NCI-H146 treated with DMSO at 0.1 percent for 48 hours (cell line): ENCODE measurements around the gene STAT2.
"Not testable (repeated sequence)": the region's sequence is repeated elsewhere in the genome, so short reads cannot be mapped to it uniquely, and the experiment has no call there.

Experiments used
- DNase-seq: peaks from one replicate; lab custom pipeline; 2025; ENCODE audit not compliant: unreplicated experiment; lab: John Stamatoyannopoulos, UW

STAT2 gene

GRCh38 chr12:56332512-56333196 lies 27.3 kb downstream of the STAT2 start:
- no peak for DNase-seq

GRCh38 chr12:56330936-56331490 lies 28.9 kb downstream of the STAT2 start:
- DNase-seq, result no peak

- DNase-seq, result no peak
These were observed 33.4 kb downstream of the STAT2 start for GRCh38 chr12:56326533-56326932.

- DNase-seq, result no peak
These were observed 33.8 kb downstream of the STAT2 start for GRCh38 chr12:56326126-56326525.

- DNase-seq, result no peak
These were observed 35.7 kb downstream of the STAT2 start for GRCh38 chr12:56324206-56324605.

- DNase-seq, result not testable (repeated sequence)
These were observed 38.3 kb downstream of the STAT2 start for GRCh38 chr12:56321610-56322009.

GRCh38 chr12:56321027-56321426 lies 38.9 kb downstream of the STAT2 start:
- DNase-seq, result no peak

- no peak for DNase-seq
These were observed 42.2 kb downstream of the STAT2 start for GRCh38 chr12:56317675-56318074.

GRCh38 chr12:56315622-56316473 lies 44.1 kb downstream of the STAT2 start, which contains the start of gene CNPY2:
TSS of gene CNPY2 (minus strand) at chr12:56315988. CDS start at chr12:56315217, 771 bp downstream.
- peak; percentile 98 for DNase-seq

GRCh38 chr12:56315249-56315621 lies 44.7 kb downstream of the STAT2 start:
- DNase-seq, result no peak

GRCh38 chr12:56311003-56311402 lies 48.9 kb downstream of the STAT2 start:
- no peak for DNase-seq

- no peak for DNase-seq
These were observed 51.2 kb downstream of the STAT2 start for GRCh38 chr12:56308714-56309113.

GRCh38 chr12:56307221-56307965 lies 52.5 kb downstream of the STAT2 start:
- DNase-seq, result no peak

GRCh38 chr12:56304872-56305590 lies 54.9 kb downstream of the STAT2 start:
- no peak for DNase-seq

- DNase-seq, result no peak
These were observed 55.6 kb downstream of the STAT2 start for GRCh38 chr12:56304276-56304675.

GRCh38 chr12:56300644-56301464 lies 59.1 kb downstream of the STAT2 start:
- peak; percentile 59 for DNase-seq

- peak; percentile 98 for DNase-seq
These were observed 59.9 kb downstream of the STAT2 start, which contains the start of gene CS for GRCh38 chr12:56299853-56300643. TSS of gene CS (minus strand) at chr12:56300330. CDS start at chr12:56300201, 129 bp downstream.

GRCh38 chr12:56299308-56299852 lies 60.5 kb downstream of the STAT2 start:
- DNase-seq, result no peak

GRCh38 chr12:56298828-56299227 lies 61.1 kb downstream of the STAT2 start:
- DNase-seq, result no peak
